HL-60 (cell line): ENCODE data around the gene AANAT.

Source experiments
- DNase-seq, 2 experiments: peaks; one replicate each; pipeline ENCODE4 v3.0.0-alpha.2; 2010 to 2020; ENCODE audit warnings: low read depth in 1 of 2, low spot score in 1 of 2
- H3K27ac ChIP-seq: fragments of 250-450 bp; sonication (Bioruptor Pico); replicated peaks from 2 replicates; pipeline ENCODE4 v1.5.1; 2020; ENCODE audit warnings: mild to moderate bottlenecking, moderate library complexity
- H3K27me3 ChIP-seq: fragments of 250-450 bp; sonication (Bioruptor Pico); 2 replicates; pipeline ENCODE4 v1.5.1; 2021; ENCODE audit warnings: mild to moderate bottlenecking, moderate library complexity; ENCODE audit not compliant: insufficient read depth, poor library complexity, severe bottlenecking
- H3K4me3 ChIP-seq: replicated peaks from 2 replicates; pipeline ENCODE4 v1.5.1; 2011; ENCODE audit warnings: mild to moderate bottlenecking, control low read depth, low read length; ENCODE audit not compliant: insufficient read depth
- GABPA ChIP-seq: IDR thresholded peaks from 2 replicates; pipeline ENCODE4 v1.6.1; 2012; ENCODE audit warnings: low read depth
- POLR2AphosphoS5 ChIP-seq: IDR thresholded peaks from 2 replicates; pipeline ENCODE4 v1.6.1; 2012; ENCODE audit warnings: low read depth
- SPI1 ChIP-seq: IDR thresholded peaks from 2 replicates; pipeline ENCODE4 v1.6.1; 2012; ENCODE audit warnings: low read depth, mild to moderate bottlenecking, borderline replicate concordance
- TF ChIP-seq, protein P1 (sequence below): IDR thresholded peaks from 2 replicates; pipeline ENCODE4 v1.6.1; 2012; ENCODE audit warnings: low read depth; ENCODE audit not compliant: insufficient replicate concordance
- TF ChIP-seq, protein P2 (sequence below): IDR thresholded peaks from one replicate; pipeline ENCODE4 v1.5.1; 2011; ENCODE audit warnings: low read length, control low read depth, inconsistent platforms; ENCODE audit not compliant: insufficient read depth

The AANAT gene

DNA sequence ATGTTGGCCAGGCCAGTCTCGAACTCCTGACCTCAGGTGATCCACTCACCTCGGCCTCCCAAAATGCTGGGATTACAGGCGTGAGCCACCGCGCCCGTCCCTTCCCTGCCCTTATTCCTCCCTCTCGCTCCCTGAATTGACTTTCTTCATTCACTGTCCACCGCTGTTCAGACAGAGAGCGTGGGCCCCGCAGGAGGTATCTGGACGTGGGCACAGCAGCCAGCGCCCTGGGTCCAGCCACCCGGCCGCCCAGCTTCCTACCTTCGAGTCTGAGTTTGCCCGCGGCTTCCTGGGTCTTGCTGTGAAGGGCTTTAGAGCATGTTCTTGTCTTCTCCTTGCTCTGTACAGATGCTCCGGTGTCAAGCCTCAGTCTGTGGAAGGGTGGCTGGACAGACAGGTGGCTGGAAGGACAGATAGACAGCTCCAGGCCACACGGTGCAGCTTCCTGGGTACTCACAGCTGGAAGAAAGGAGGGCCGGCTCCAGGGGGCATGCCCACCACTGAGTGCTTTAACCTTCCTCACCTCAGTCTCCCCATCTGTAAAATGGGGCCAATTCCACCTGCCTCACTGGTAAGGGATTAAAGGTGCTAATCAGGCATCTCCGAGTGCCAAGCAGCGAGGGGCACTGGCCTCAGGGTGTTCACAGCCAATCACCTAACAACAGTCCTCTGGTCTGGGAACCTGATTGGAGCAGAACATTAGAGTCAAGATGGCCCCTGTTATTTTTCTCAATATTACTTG, 20.2 kb downstream of the AANAT start:
- no peak overlapping the region for H3K27ac ChIP-seq
- no peaks in the 10 kb centered on the region for H3K27me3 ChIP-seq
- no peak for DNase-seq
- no peak for TF ChIP-seq GABPA
- no peak overlapping the region for H3K4me3 ChIP-seq

DNA sequence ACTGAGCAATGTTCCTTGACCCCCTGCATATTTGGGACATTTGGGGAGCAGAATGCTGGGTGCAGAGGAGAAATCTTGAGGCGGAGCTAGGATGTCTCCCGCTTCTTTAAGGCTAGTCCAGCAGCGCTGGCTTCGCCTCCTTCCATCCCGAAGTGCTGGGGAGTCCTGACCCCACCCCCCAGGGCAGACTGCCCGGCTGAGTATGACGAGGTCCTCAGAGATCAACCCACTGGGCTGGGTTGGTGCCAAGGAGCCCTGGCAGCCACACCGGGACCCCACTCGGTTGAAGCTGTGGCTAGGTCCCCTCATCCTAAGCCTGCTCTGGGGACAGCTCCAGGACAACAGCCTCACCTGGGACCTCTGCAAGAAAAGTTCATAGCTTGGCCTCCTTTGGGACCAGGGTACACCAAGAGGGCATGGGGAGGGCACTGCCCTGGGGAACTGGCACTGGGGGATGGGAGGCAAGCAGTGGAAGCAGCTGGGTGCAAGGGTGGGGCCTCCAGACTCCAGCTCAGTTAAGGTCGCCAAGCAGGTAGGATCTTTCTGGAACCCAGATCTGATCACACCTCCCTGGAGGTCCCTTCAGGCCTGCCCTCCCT, 22.8 kb downstream of the AANAT start:
- no peak overlapping the region for H3K27ac ChIP-seq
- no peak overlapping the region for H3K4me3 ChIP-seq
- H3K27me3 ChIP-seq: no peaks in the 10 kb centered on the region
- DNase-seq: no peak
- no peak for TF ChIP-seq SPI1
- TF ChIP-seq POLR2AphosphoS5: no peak
- TF ChIP-seq, protein P1, sequence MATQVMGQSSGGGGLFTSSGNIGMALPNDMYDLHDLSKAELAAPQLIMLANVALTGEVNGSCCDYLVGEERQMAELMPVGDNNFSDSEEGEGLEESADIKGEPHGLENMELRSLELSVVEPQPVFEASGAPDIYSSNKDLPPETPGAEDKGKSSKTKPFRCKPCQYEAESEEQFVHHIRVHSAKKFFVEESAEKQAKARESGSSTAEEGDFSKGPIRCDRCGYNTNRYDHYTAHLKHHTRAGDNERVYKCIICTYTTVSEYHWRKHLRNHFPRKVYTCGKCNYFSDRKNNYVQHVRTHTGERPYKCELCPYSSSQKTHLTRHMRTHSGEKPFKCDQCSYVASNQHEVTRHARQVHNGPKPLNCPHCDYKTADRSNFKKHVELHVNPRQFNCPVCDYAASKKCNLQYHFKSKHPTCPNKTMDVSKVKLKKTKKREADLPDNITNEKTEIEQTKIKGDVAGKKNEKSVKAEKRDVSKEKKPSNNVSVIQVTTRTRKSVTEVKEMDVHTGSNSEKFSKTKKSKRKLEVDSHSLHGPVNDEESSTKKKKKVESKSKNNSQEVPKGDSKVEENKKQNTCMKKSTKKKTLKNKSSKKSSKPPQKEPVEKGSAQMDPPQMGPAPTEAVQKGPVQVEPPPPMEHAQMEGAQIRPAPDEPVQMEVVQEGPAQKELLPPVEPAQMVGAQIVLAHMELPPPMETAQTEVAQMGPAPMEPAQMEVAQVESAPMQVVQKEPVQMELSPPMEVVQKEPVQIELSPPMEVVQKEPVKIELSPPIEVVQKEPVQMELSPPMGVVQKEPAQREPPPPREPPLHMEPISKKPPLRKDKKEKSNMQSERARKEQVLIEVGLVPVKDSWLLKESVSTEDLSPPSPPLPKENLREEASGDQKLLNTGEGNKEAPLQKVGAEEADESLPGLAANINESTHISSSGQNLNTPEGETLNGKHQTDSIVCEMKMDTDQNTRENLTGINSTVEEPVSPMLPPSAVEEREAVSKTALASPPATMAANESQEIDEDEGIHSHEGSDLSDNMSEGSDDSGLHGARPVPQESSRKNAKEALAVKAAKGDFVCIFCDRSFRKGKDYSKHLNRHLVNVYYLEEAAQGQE: no peak
- no peak for TF ChIP-seq GABPA
- TF ChIP-seq, protein P2, sequence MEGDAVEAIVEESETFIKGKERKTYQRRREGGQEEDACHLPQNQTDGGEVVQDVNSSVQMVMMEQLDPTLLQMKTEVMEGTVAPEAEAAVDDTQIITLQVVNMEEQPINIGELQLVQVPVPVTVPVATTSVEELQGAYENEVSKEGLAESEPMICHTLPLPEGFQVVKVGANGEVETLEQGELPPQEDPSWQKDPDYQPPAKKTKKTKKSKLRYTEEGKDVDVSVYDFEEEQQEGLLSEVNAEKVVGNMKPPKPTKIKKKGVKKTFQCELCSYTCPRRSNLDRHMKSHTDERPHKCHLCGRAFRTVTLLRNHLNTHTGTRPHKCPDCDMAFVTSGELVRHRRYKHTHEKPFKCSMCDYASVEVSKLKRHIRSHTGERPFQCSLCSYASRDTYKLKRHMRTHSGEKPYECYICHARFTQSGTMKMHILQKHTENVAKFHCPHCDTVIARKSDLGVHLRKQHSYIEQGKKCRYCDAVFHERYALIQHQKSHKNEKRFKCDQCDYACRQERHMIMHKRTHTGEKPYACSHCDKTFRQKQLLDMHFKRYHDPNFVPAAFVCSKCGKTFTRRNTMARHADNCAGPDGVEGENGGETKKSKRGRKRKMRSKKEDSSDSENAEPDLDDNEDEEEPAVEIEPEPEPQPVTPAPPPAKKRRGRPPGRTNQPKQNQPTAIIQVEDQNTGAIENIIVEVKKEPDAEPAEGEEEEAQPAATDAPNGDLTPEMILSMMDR: no peak

- Histone ChIP-seq H3K4me3 (no peak overlapping the region), H3K27ac (peak overlapping the region; percentile 91), H3K27me3 (no peaks in the 10 kb centered on the region)
- peak in 1 of 2 experiments; percentile 61 for DNase-seq
- TF ChIP-seq, protein P2: no peak
- TF ChIP-seq SPI1 (no peak), POLR2AphosphoS5 (no peak; the same call in 1 of the 2 replicates)
- TF ChIP-seq, protein P1: no peak
Measured at GRCh38 chr17:76491271-76492122, 24.1 kb downstream of the AANAT start.
